Lung (tissue), 12 donors: Measurements from ENCODE around the gene SPAG6. TPM values are rescaled to one million over a fixed set of nuclear protein-coding genes. Genes with fewer than 3 reads are reported as not detected.
A peak's percentile ranks its signal among the peaks of the same experiment; 100 is the strongest.

Source experiments
- ATAC-seq: fragments of 200-7000 bp; cut with Tn5 transposase; one replicate; pipeline ENCODE4 v1.9.1; 2020; ENCODE audit warnings: moderate number of reproducible peaks; ENCODE audit not compliant: insufficient read depth, low FRiP score
- DNase-seq, 3 donors: peaks; one replicate each; pipeline ENCODE4 v3.0.0-alpha.2; 2013 to 2017
- H3K27ac ChIP-seq, 2 donors: one replicate each; pipeline ENCODE4 v1.5.1; 2013; ENCODE audit warnings: mild to moderate bottlenecking in 2 of 2, moderate library complexity in 2 of 2, control low read depth in 1 of 2, inconsistent platforms in 1 of 2, low read depth in 1 of 2, low read length in 1 of 2
- H3K27me3 ChIP-seq, 3 donors: one replicate each; pipeline ENCODE4 v1.5.1; 2013; ENCODE audit warnings: low read length in 2 of 3; ENCODE audit not compliant: control insufficient read depth in 3 of 3, insufficient read depth in 3 of 3
- H3K36me3 ChIP-seq, 4 donors: one replicate each; pipeline ENCODE4 v1.5.1; 2013; ENCODE audit warnings: low read length in 4 of 4, mild to moderate bottlenecking in 1 of 4, moderate library complexity in 1 of 4; ENCODE audit not compliant: control insufficient read depth in 4 of 4, insufficient read depth in 4 of 4
- H3K4me1 ChIP-seq, 5 donors: one replicate each; pipeline ENCODE4 v1.5.1; 2013; ENCODE audit warnings: low read length in 5 of 5, mild to moderate bottlenecking in 2 of 5, moderate library complexity in 1 of 5; ENCODE audit not compliant: control insufficient read depth in 5 of 5, insufficient read depth in 5 of 5
- H3K4me3 ChIP-seq: one replicate; pipeline ENCODE4 v1.5.1; 2013; ENCODE audit warnings: mild to moderate bottlenecking, control low read depth, moderate library complexity
- H3K9ac ChIP-seq, 2 donors: one replicate each; pipeline ENCODE4 v1.5.1; 2013; ENCODE audit warnings: low read length in 2 of 2, control low read depth in 1 of 2; ENCODE audit not compliant: insufficient read depth in 1 of 2
- H3K9me3 ChIP-seq, 4 donors: one replicate each; pipeline ENCODE4 v1.5.1; 2013; ENCODE audit warnings: low read length in 3 of 4, mild to moderate bottlenecking in 1 of 4, moderate library complexity in 1 of 4; ENCODE audit not compliant: control insufficient read depth in 4 of 4, insufficient read depth in 3 of 4
- CTCF ChIP-seq: IDR thresholded peaks from 2 replicates; pipeline ENCODE4 v1.5.1; 2012; ENCODE audit warnings: mild to moderate bottlenecking; ENCODE audit errors: control extremely low read depth, extremely low read depth
- WGBS, 2 donors: extraction: QIAGEN DNeasy Blood & Tissue Kit; methylation state at CpG; one replicate each; pipeline ENCODE4 v1.1.7; 2013; 5-methylcytosine and 5-hydroxymethylcytosine counted together
- polyA plus RNA-seq, 2 donors: library from polyadenylated mRNA; stranded (reverse); fragments of 200-250 nt; gene quantifications; one replicate each; pipeline ENCODE4 v1.2.1, GENCODE V29; 2013
- total RNA-seq, 2 donors: library from RNA; depleted of rRNA in 1 of 2; stranded (reverse); fragments of >200 nt in 1 of 2; gene quantifications; one replicate each; pipeline ENCODE4 v1.2.1, GENCODE V29; 2014 to 2021
- donor health status: control.
- donor health status: control.
- donor health status: Bipolar disorder and iron deficiency.
- donor health status: healthy.
- donor health status: DM: yes; HTN: yes; CAD: no.

Gene SPAG6
- total and polyA plus RNA-seq, 4 donors = 12.2 to 40.1 (median 23.6) TPM

- DNase-seq (no peak), ATAC-seq (no peak)
- Histone ChIP-seq H3K9ac (no peak overlapping the region), H3K4me1 (no peaks in the 10 kb centered on the region), H3K9me3 (no peaks in the 10 kb centered on the region), H3K4me3 (no peak overlapping the region), H3K36me3 (no peaks in the 10 kb centered on the region), H3K27ac (no peak overlapping the region), H3K27me3 (no peaks in the 10 kb centered on the region)
- no peak for TF ChIP-seq CTCF
These were observed 34.4 kb upstream of the SPAG6 start for GRCh38 chr10:22310928-22311327.

GRCh38 chr10:22314852-22315251 lies 30.4 kb upstream of the SPAG6 start:
- no peak for ATAC-seq
- no peak overlapping the region for H3K27ac ChIP-seq

GRCh38 chr10:22315455-22316285 lies 29.6 kb upstream of the SPAG6 start:
- peaks cover 0 to 17% (median 0%) of the 10 kb centered on the region in 5 donors for H3K4me1 ChIP-seq
- H3K27me3 ChIP-seq = peaks cover 0 to 13% (median 6%) of the 10 kb centered on the region in 3 donors
- H3K9ac ChIP-seq = peak overlapping the region; percentile 80 to 94
- H3K4me3 ChIP-seq = peak overlapping the region; percentile 90
- DNase-seq (no peak), ATAC-seq (peak; percentile 2)
- no peak for TF ChIP-seq CTCF
- H3K27ac ChIP-seq = peak overlapping the region; percentile 94 to 97
- no peaks in the 10 kb centered on the region for H3K9me3 ChIP-seq
- H3K36me3 ChIP-seq = no peaks in the 10 kb centered on the region
- WGBS, 2 donors = 1% methylated on average over 49 to 53 of the region's 53 CpGs

More at GRCh38 chr10:22314852-22315251, 30.4 kb upstream of the SPAG6 start:
- 22 to 42% methylated on average over 2 of the region's 2 CpGs for WGBS, 2 donors
- Histone ChIP-seq H3K27me3 (peaks cover 0 to 13% (median 6%) of the 10 kb centered on the region in 3 donors), H3K9me3 (no peaks in the 10 kb centered on the region), H3K9ac (no peak overlapping the region), H3K4me1 (peaks cover 0 to 13% (median 0%) of the 10 kb centered on the region in 5 donors), H3K36me3 (no peaks in the 10 kb centered on the region), H3K4me3 (no peak overlapping the region)
- TF ChIP-seq CTCF = no peak
- DNase-seq = no peak
